Bronchial epithelial cell (primary cell): Measurements from ENCODE around the gene C4orf46. TPM values are rescaled to one million over a fixed set of nuclear protein-coding genes. Genes with fewer than 3 reads are reported as not detected.

Experiments
- DNase-seq: peaks from one replicate; pipeline ENCODE4 v3.0.0-alpha.2; 2010; ENCODE audit warnings: low read depth
- FAIRE-seq: peaks from 2 replicates; lab custom pipeline; 2011; peaks lifted over from hg19 to GRCh38; lab: Jason Lieb, UNC
- H3K27me3 ChIP-seq: 2 replicates; pipeline ENCODE4 v1.5.1; 2011; ENCODE audit warnings: low read length; ENCODE audit not compliant: control insufficient read depth, insufficient read depth
- H3K36me3 ChIP-seq: 2 replicates; pipeline ENCODE4 v1.5.1; 2011; ENCODE audit warnings: low read length; ENCODE audit not compliant: control insufficient read depth, insufficient read depth
- H3K4me3 ChIP-seq: 2 replicates; pipeline ENCODE4 v1.5.1; 2011; ENCODE audit warnings: mild to moderate bottlenecking, low read depth, low read length, control low read depth
- total RNA-seq: library from RNA; depleted of rRNA; stranded (reverse); fragments of >200 nt; gene quantifications from 2 replicates; pipeline ENCODE4 v1.2.1, GENCODE V29; 2014
- TF ChIP-seq, protein P1 (sequence below): IDR thresholded peaks from 2 replicates; pipeline ENCODE4 v1.5.1; 2011; ENCODE audit warnings: mild to moderate bottlenecking, moderate library complexity, low read length, control low read depth, inconsistent platforms; ENCODE audit not compliant: insufficient read depth, severe bottlenecking

C4orf46 gene
- total RNA-seq, 1 donor from 2014 or later, result 3.4 TPM

GRCh38 chr4:158688813-158689212 lies 17.1 kb upstream of the C4orf46 start:
- Histone ChIP-seq H3K36me3 (no peaks in the 10 kb centered on the region), H3K27me3 (no peaks in the 10 kb centered on the region), H3K4me3 (no peak overlapping the region)
- TF ChIP-seq, protein P1, sequence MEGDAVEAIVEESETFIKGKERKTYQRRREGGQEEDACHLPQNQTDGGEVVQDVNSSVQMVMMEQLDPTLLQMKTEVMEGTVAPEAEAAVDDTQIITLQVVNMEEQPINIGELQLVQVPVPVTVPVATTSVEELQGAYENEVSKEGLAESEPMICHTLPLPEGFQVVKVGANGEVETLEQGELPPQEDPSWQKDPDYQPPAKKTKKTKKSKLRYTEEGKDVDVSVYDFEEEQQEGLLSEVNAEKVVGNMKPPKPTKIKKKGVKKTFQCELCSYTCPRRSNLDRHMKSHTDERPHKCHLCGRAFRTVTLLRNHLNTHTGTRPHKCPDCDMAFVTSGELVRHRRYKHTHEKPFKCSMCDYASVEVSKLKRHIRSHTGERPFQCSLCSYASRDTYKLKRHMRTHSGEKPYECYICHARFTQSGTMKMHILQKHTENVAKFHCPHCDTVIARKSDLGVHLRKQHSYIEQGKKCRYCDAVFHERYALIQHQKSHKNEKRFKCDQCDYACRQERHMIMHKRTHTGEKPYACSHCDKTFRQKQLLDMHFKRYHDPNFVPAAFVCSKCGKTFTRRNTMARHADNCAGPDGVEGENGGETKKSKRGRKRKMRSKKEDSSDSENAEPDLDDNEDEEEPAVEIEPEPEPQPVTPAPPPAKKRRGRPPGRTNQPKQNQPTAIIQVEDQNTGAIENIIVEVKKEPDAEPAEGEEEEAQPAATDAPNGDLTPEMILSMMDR, result no peak
- DNase-seq (no peak), FAIRE-seq (no peak)

DNA sequence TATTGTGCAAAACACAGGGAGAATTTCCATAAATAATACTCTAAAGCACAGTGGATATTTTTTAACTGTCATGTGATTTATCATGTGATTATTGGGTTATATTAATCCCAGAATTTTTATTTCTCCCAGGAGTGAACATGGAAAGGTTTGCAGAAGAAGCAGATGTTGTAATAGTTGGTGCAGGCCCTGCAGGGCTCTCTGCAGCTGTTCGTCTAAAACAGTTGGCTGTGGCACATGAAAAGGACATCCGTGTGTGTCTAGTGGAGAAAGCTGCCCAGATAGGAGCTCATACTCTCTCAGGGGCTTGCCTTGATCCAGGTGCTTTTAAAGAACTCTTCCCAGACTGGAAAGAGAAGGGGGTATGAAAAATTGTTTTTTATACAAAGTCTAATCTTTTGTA lies 10.4 kb upstream of the C4orf46 start:
- Histone ChIP-seq H3K27me3 (no peaks in the 10 kb centered on the region), H3K36me3 (no peaks in the 10 kb centered on the region), H3K4me3 (no peak overlapping the region)
- no peak for DNase-seq
- FAIRE-seq, result no peak
- TF ChIP-seq, protein P1, result no peak

- no peaks in the 10 kb centered on the region for H3K27me3 ChIP-seq
- no peak for FAIRE-seq
These were observed 9.9 kb upstream of the C4orf46 start for GRCh38 chr4:158681629-158682028.

GRCh38 chr4:158678767-158679166 lies 7.1 kb upstream of the C4orf46 start:
- TF ChIP-seq, protein P1, result no peak
- DNase-seq (no peak), FAIRE-seq (no peak)
- Histone ChIP-seq H3K4me3 (no peak overlapping the region), H3K36me3 (no peaks in the 10 kb centered on the region), H3K27me3 (no peaks in the 10 kb centered on the region)

More at GRCh38 chr4:158681629-158682028, 9.9 kb upstream of the C4orf46 start:
- TF ChIP-seq, protein P1, result no peak
- H3K4me3 ChIP-seq, result no peak overlapping the region
- no peaks in the 10 kb centered on the region for H3K36me3 ChIP-seq
- no peak for DNase-seq

DNA sequence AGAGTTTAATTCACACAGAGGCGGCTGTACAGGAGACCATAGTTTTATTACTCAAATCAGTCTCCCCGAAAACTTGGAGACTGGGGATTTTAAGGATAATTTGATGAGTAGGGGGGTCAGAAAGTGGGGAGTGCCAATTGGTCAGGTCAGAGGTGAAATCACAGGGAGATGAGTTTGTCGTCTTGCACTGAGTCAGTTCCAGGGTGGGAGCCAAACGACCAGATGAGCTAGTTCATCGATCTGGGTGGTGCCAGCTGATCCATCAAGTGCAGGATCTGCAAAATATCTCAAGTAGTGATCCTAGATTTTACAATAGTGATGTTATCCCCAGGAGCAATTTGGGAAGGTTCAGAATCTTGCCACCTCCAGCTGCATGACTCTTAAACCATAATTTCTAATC lies 4.4 kb upstream of the C4orf46 start:
- H3K4me3 ChIP-seq, result no peak overlapping the region
- TF ChIP-seq, protein P1, result no peak
- FAIRE-seq, result no peak
- H3K27me3 ChIP-seq, result no peaks in the 10 kb centered on the region
- no peak for DNase-seq
- H3K36me3 ChIP-seq, result no peaks in the 10 kb centered on the region

GRCh38 chr4:158673633-158674032 lies 1.9 kb upstream of the C4orf46 start:
- H3K36me3 ChIP-seq, result no peaks in the 10 kb centered on the region
- H3K4me3 ChIP-seq, result no peak overlapping the region
- no peak for FAIRE-seq
- TF ChIP-seq, protein P1, result no peak
- no peak for DNase-seq
- no peaks in the 10 kb centered on the region for H3K27me3 ChIP-seq
